Fibroblast of skin of right biceps (primary cell): ENCODE results near the gene ANKRD34C.
"Not testable (repeated sequence)": the region's sequence is repeated elsewhere in the genome, so short reads cannot be mapped to it uniquely, and the experiment has no call there.

Source experiments
- DNase-seq: peaks from one replicate; pipeline ENCODE4 v3.0.0-alpha.2; 2013

Gene ANKRD34C

GRCh38 chr15:79311901-79312553 is 29.5 kb downstream of the ANKRD34C start:
- DNase-seq, result no peak

- no peak for DNase-seq
Measured at GRCh38 chr15:79314186-79314585, 31.7 kb downstream of the ANKRD34C start.

- DNase-seq, result no peak
Measured at GRCh38 chr15:79314811-79315210, 32.3 kb downstream of the ANKRD34C start.

- DNase-seq, result no peak
Measured at GRCh38 chr15:79315623-79316328, 33.3 kb downstream of the ANKRD34C start.

- DNase-seq, result no peak
Measured at GRCh38 chr15:79316864-79317263, 34.3 kb downstream of the ANKRD34C start.

GRCh38 chr15:79319973-79320372 is 37.5 kb downstream of the ANKRD34C start:
- not testable (repeated sequence) for DNase-seq

- DNase-seq, result no peak
Measured at GRCh38 chr15:79321876-79322275, 39.4 kb downstream of the ANKRD34C start.

- no peak for DNase-seq
Measured at GRCh38 chr15:79322306-79322705, 39.8 kb downstream of the ANKRD34C start.

GRCh38 chr15:79322945-79323344 is 40.4 kb downstream of the ANKRD34C start:
- DNase-seq, result no peak

GRCh38 chr15:79329171-79329611 is 46.7 kb downstream of the ANKRD34C start:
- DNase-seq, result peak; percentile 61
